GM23248 (cell line): ENCODE measurements around the gene PRKD3. TPM values are rescaled to one million over a fixed set of nuclear protein-coding genes. Genes with fewer than 3 reads are reported as not detected.
A peak's percentile ranks its signal among the peaks of the same experiment; 100 is the strongest.

ENCODE experiments used
- DNase-seq: peaks from one replicate; pipeline ENCODE4 v3.0.0-alpha.2; 2015
- H2AFZ ChIP-seq: fragments of 200-600 bp; sonication (generic); 2 replicates; pipeline ENCODE4 v1.6.1; 2016; ENCODE audit warnings: antibody characterized with exemption
- H3F3A ChIP-seq: fragments of 200-600 bp; sonication (generic); 2 replicates; pipeline ENCODE4 v1.6.1; 2016; ENCODE audit warnings: mild to moderate bottlenecking, antibody characterized with exemption, mixed run types; ENCODE audit not compliant: insufficient read depth
- H3K27ac ChIP-seq: fragments of 200-600 bp; sonication (generic); 2 replicates; pipeline ENCODE4 v1.5.1; 2016; ENCODE audit warnings: mild to moderate bottlenecking
- H3K27me3 ChIP-seq: fragments of 200-600 bp; sonication (generic); replicated peaks from 2 replicates; pipeline ENCODE4 v1.6.1; 2016; ENCODE audit warnings: mild to moderate bottlenecking; ENCODE audit not compliant: insufficient read depth
- H3K36me3 ChIP-seq: fragments of 200-600 bp; sonication (generic); 2 replicates; pipeline ENCODE4 v1.6.1; 2016; ENCODE audit warnings: low read depth, mild to moderate bottlenecking
- H3K4me1 ChIP-seq: fragments of 200-600 bp; sonication (generic); 2 replicates; pipeline ENCODE4 v1.6.1; 2016; ENCODE audit warnings: mild to moderate bottlenecking; ENCODE audit not compliant: insufficient read depth
- H3K4me2 ChIP-seq: fragments of 200-600 bp; sonication (generic); one replicate; pipeline ENCODE4 v1.6.1; 2016; ENCODE audit warnings: mild to moderate bottlenecking; ENCODE audit not compliant: unreplicated experiment
- H3K4me3 ChIP-seq: fragments of 200-600 bp; sonication (generic); 2 replicates; pipeline ENCODE4 v1.5.1; 2016; ENCODE audit warnings: mild to moderate bottlenecking
- H3K79me2 ChIP-seq: fragments of 200-600 bp; sonication (generic); 2 replicates; pipeline ENCODE4 v1.6.1; 2016; ENCODE audit warnings: mild to moderate bottlenecking; ENCODE audit not compliant: insufficient read depth
- H3K9ac ChIP-seq: fragments of 200-600 bp; sonication (generic); 2 replicates; pipeline ENCODE4 v1.6.1; 2016; ENCODE audit warnings: mild to moderate bottlenecking
- H3K9me2 ChIP-seq: fragments of 200-600 bp; sonication (generic); 2 replicates; pipeline ENCODE4 v1.6.1; 2016; ENCODE audit warnings: mixed run types, mild to moderate bottlenecking, moderate library complexity; ENCODE audit not compliant: insufficient read depth
- H3K9me3 ChIP-seq: fragments of 200-600 bp; sonication (generic); one replicate; pipeline ENCODE4 v1.6.1; 2017; ENCODE audit warnings: low read depth
- H4K20me1 ChIP-seq: fragments of 200-600 bp; sonication (generic); 2 replicates; pipeline ENCODE4 v1.6.0; 2016; ENCODE audit not compliant: insufficient read depth
- EZH2 ChIP-seq: fragments of 200-600 bp; sonication (generic); IDR thresholded peaks from 2 replicates; pipeline ENCODE4 v1.6.1; 2018; ENCODE audit warnings: antibody characterized with exemption, mild to moderate bottlenecking; ENCODE audit not compliant: insufficient read depth, poor library complexity, severe bottlenecking
- EZH2phosphoT487 ChIP-seq: fragments of 200-600 bp; sonication (generic); IDR thresholded peaks from 2 replicates; pipeline ENCODE4 v1.6.1; 2018; ENCODE audit warnings: antibody characterized with exemption, moderate library complexity, mild to moderate bottlenecking, low read depth; ENCODE audit not compliant: insufficient read depth
- WGBS, 2 experiments: methylation state at CpG; one replicate each; pipeline ENCODE4 v1.1.6; 2015 to 2017; ENCODE audit warnings: low lambda C conversion rate in 2 of 2, low coverage in 1 of 2; ENCODE audit errors: missing lambda C conversion rate in 2 of 2; 5-methylcytosine and 5-hydroxymethylcytosine counted together
- in situ Hi-C: fragments of 300-500 bp; cut with MboI; formaldehyde crosslinking; loops from 2 replicates; pipeline ENCODE4 v1.15.0; 2020
- polyA plus RNA-seq: library from polyadenylated mRNA; unstranded; fragments of >200 nt; fragmentation: Nextera tagmentation; extraction: Ambion mirVana; gene quantifications from 2 replicates; pipeline ENCODE4 v1.2.1, GENCODE V29; 2016
- small RNA-seq: library from RNA; depleted of rRNA; stranded (forward); fragments of <200 nt; gene quantifications from one replicate; pipeline ENCODE3, GENCODE V24; 2014; ENCODE audit warnings: low read depth, low replicate concordance
- total RNA-seq: library from RNA; depleted of rRNA; stranded (reverse); fragments of >200 nt; shearing (Covaris generic); gene quantifications from 2 replicates; pipeline ENCODE4 v1.2.3, GENCODE V29; 2014; rRNA removed

Gene PRKD3
- total and polyA plus RNA-seq, 2 experiments from 2014 or later, result 19.7 to 74.0 TPM

- peak; percentile 93 for DNase-seq
- H3K27ac ChIP-seq, result peak overlapping the region; percentile 50
- peaks cover 27% of the 10 kb centered on the region for H3F3A ChIP-seq
- no peaks in the 10 kb centered on the region for H4K20me1 ChIP-seq
- H3K9ac ChIP-seq, result no peak overlapping the region
- peaks cover 36% of the 10 kb centered on the region for H3K36me3 ChIP-seq
- 0 out of 2 replicates have a peak, but pooled peaks cover 11% of the 10 kb centered on the region for H3K79me2 ChIP-seq
- no peaks in the 10 kb centered on the region for H3K27me3 ChIP-seq
- WGBS, 2 experiments, result 95 to 96% methylated on average over 2 of the region's 2 CpGs
- 0 out of 2 replicates have a peak overlapping the region, but pooled peaks have one; percentile 21 for H3K4me3 ChIP-seq
- H3K4me2 ChIP-seq, result peak overlapping the region; percentile 52
- no peak for TF ChIP-seq EZH2
- TF ChIP-seq EZH2phosphoT487, result no peak
- peaks cover 28% of the 10 kb centered on the region for H3K4me1 ChIP-seq
- H2AFZ ChIP-seq, result no peak overlapping the region
- H3K9me3 ChIP-seq, result no peaks in the 10 kb centered on the region
- no peaks in the 10 kb centered on the region for H3K9me2 ChIP-seq
- in situ Hi-C loops, result no loop called here
These were observed 41.4 kb downstream of the PRKD3 start for GRCh38 chr2:37283207-37283606.

GRCh38 chr2:37282746-37283145, 41.9 kb downstream of the PRKD3 start:
- no peaks in the 10 kb centered on the region for H3K9me3 ChIP-seq
- peak overlapping the region; percentile 13 for H3K4me2 ChIP-seq
- H3K27me3 ChIP-seq, result no peaks in the 10 kb centered on the region
- no peak overlapping the region for H2AFZ ChIP-seq
- peaks cover 36% of the 10 kb centered on the region for H3K36me3 ChIP-seq
- 0 out of 2 replicates have a peak, but pooled peaks cover 11% of the 10 kb centered on the region for H3K79me2 ChIP-seq
- H3K4me3 ChIP-seq, result no peak overlapping the region
- in situ Hi-C loops, result no loop called here
- peaks cover 28% of the 10 kb centered on the region for H3K4me1 ChIP-seq
- WGBS, 2 experiments, result 94 to 98% methylated on average over 2 of the region's 2 CpGs
- no peak overlapping the region for H3K9ac ChIP-seq
- no peak for TF ChIP-seq EZH2
- TF ChIP-seq EZH2phosphoT487, result no peak
- no peaks in the 10 kb centered on the region for H3K9me2 ChIP-seq
- peak overlapping the region; percentile 50 for H3K27ac ChIP-seq
- peak; percentile 14 for DNase-seq
- peaks cover 27% of the 10 kb centered on the region for H3F3A ChIP-seq
- no peaks in the 10 kb centered on the region for H4K20me1 ChIP-seq

GRCh38 chr2:37281916-37282315, 42.7 kb downstream of the PRKD3 start:
- H3K4me2 ChIP-seq, result no peak overlapping the region
- H4K20me1 ChIP-seq, result no peaks in the 10 kb centered on the region
- DNase-seq, result no peak
- no peaks in the 10 kb centered on the region for H3K9me3 ChIP-seq
- no peak overlapping the region for H2AFZ ChIP-seq
- H3K27ac ChIP-seq, result no peak overlapping the region
- H3K4me1 ChIP-seq, result peaks cover 28% of the 10 kb centered on the region
- no peak overlapping the region for H3K4me3 ChIP-seq
- TF ChIP-seq EZH2, result no peak
- no peak for TF ChIP-seq EZH2phosphoT487
- peaks cover 44% of the 10 kb centered on the region for H3K36me3 ChIP-seq
- in situ Hi-C loops, result no loop called here
- no peak overlapping the region for H3K9ac ChIP-seq
- no peaks in the 10 kb centered on the region for H3K27me3 ChIP-seq
- H3F3A ChIP-seq, result peaks cover 27% of the 10 kb centered on the region
- 96 to 100% methylated on average over 1 of the region's 1 CpG for WGBS, 2 experiments
- H3K9me2 ChIP-seq, result no peaks in the 10 kb centered on the region
- H3K79me2 ChIP-seq, result 0 out of 2 replicates have a peak, but pooled peaks cover 15% of the 10 kb centered on the region

- Histone ChIP-seq H3K9me2 (no peaks in the 10 kb centered on the region), H3F3A (no peaks in the 10 kb centered on the region), H3K9ac (no peak overlapping the region), H3K4me1 (no peaks in the 10 kb centered on the region), H2AFZ (no peak overlapping the region), H3K27ac (no peak overlapping the region), H3K4me3 (no peak overlapping the region), H3K27me3 (no peaks in the 10 kb centered on the region), H4K20me1 (no peaks in the 10 kb centered on the region), H3K9me3 (no peaks in the 10 kb centered on the region), H3K4me2 (no peak overlapping the region), H3K79me2 (0 out of 2 replicates have a peak, but pooled peaks cover 5% of the 10 kb centered on the region), H3K36me3 (peaks cover 74% of the 10 kb centered on the region)
- in situ Hi-C loops, result no loop called here
- TF ChIP-seq EZH2phosphoT487, result no peak
- no peak for TF ChIP-seq EZH2
- DNase-seq, result no peak
- WGBS, 2 experiments, result 92 to 94% methylated on average over 2 of the region's 2 CpGs
These were observed 48.3 kb downstream of the PRKD3 start for GRCh38 chr2:37276291-37276690.

Small RNAs within 50 kb of the gene (small RNA-seq; reads per million reads assigned to genes)
- gene RNU6-939P, result not detected

Other genes with a start within 250 kb of the PRKD3 start
- 17.0 and 21.4 TPM in 2 replicates for gene HEATR5B, start 240.5 kb downstream of the PRKD3 start, total RNA-seq
- gene HEATR5B, start 240.5 kb downstream of the PRKD3 start, polyA plus RNA-seq, result 4.7 and 5.3 TPM in 2 replicates
- gene GPATCH11, start 240.3 kb downstream of the PRKD3 start, total RNA-seq, result 7.2 and 8.6 TPM in 2 replicates
- gene GPATCH11, start 240.3 kb downstream of the PRKD3 start, polyA plus RNA-seq, result 4.4 and 4.9 TPM in 2 replicates
- gene EIF2AK2, start 167.9 kb downstream of the PRKD3 start, total RNA-seq, result 30.9 and 63.1 TPM in 2 replicates
- 35.9 and 43.8 TPM in 2 replicates for gene EIF2AK2, start 167.9 kb downstream of the PRKD3 start, polyA plus RNA-seq
- not detected in 2 replicates for gene SULT6B1, start 136.2 kb downstream of the PRKD3 start, total RNA-seq
- gene SULT6B1, start 136.2 kb downstream of the PRKD3 start, polyA plus RNA-seq, result not detected in 2 replicates
- gene CEBPZOS, start 128.3 kb downstream of the PRKD3 start, total RNA-seq, result 13.2 and 19.0 TPM in 2 replicates
- gene CEBPZOS, start 128.3 kb downstream of the PRKD3 start, polyA plus RNA-seq, result 37.7 and 39.9 TPM in 2 replicates
- gene CEBPZ, start 93.2 kb downstream of the PRKD3 start, total RNA-seq, result 34.0 and 35.0 TPM in 2 replicates
- gene CEBPZ, start 93.2 kb downstream of the PRKD3 start, polyA plus RNA-seq, result 22.6 and 23.0 TPM in 2 replicates
- 14.8 and 25.2 TPM in 2 replicates for gene NDUFAF7, start 93.2 kb downstream of the PRKD3 start, total RNA-seq
- 15.2 and 16.4 TPM in 2 replicates for gene NDUFAF7, start 93.2 kb downstream of the PRKD3 start, polyA plus RNA-seq
- 37.4 and 37.5 TPM in 2 replicates for gene QPCT, start 19.8 kb upstream of the PRKD3 start, total RNA-seq
- gene QPCT, start 19.8 kb upstream of the PRKD3 start, polyA plus RNA-seq, result 48.5 and 51.4 TPM in 2 replicates